HG02981 (cell line): ENCODE data around the gene STXBP5.
A peak's percentile ranks its signal among the peaks of the same experiment; 100 is the strongest.

Experiments
- ATAC-seq: cut with Tn5 transposase; IDR thresholded peaks from one replicate; pipeline ENCODE4 v1.9.1; 2021; ENCODE audit warnings: mild to moderate bottlenecking, moderate library complexity; ENCODE audit not compliant: unreplicated experiment

Gene STXBP5

GRCh38 chr6:147207837-147208754 lies 3.9 kb downstream of the STXBP5 start:
- no peak for ATAC-seq

DNA sequence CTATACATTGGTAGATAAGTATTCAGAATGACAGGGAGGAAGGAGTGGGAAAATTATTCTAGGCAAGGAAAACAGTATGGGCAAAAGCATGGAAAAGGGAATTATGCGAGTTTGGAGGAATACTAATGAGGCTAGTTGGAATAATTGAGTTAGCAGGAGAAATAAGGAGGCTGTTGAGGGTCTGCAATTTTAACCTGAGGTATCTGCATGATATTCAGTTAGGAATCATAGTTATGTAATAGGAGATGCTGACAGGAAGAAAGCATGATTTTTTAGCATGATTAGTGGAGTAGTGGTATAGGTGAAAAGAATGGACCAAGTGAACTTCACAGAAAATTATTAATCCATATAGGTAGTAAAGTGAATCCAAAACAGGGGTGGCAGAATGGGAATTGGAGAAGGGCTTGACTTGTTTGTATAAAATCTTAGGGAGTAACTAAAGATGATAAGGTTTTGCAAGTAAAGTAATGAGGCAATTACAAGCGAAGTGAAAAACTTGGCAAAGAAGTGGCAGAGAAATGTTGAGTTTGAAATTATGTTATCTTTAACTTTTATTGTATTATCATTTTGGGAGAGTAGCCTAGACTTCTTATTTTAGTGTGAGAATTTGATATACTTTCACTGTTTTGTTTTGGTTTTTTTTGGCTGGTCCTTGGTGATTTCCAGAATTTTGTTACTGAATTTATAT lies 5.7 kb downstream of the STXBP5 start:
- ATAC-seq: no peak

GRCh38 chr6:147211349-147211748 lies 7.1 kb downstream of the STXBP5 start:
- no peak for ATAC-seq

- ATAC-seq: no peak
These were observed 7.6 kb downstream of the STXBP5 start for GRCh38 chr6:147211831-147212230.

GRCh38 chr6:147212622-147213021 lies 8.4 kb downstream of the STXBP5 start:
- ATAC-seq: no peak

GRCh38 chr6:147213772-147214171 lies 9.6 kb downstream of the STXBP5 start:
- ATAC-seq: no peak

- no peak for ATAC-seq
These were observed 10.3 kb downstream of the STXBP5 start for GRCh38 chr6:147214248-147215227.

- no peak for ATAC-seq
These were observed 12.7 kb downstream of the STXBP5 start for GRCh38 chr6:147216915-147217314.

- no peak for ATAC-seq
These were observed 13.7 kb downstream of the STXBP5 start for GRCh38 chr6:147217840-147218404.

- no peak for ATAC-seq
These were observed 14.6 kb downstream of the STXBP5 start for GRCh38 chr6:147218797-147219196.

DNA sequence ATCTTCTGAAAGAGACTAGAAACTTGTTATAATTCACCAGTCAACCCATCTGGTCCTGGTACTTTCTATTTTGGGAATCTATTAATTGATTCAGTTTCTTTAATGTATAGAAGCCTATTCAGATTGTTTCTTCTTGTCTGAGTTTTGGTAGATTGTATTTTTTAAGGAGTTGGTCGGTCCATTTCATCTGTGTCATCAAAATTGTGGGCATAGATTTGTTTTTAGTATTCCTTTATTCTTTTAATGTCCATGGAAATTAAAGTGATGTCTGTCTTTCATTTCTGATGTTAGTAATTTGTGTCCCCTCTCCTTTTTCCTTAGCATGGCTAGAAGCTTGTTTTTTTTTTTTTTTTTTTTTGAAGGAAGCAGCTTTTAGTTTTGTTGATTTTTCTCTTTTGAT lies 15.2 kb downstream of the STXBP5 start:
- ATAC-seq: no peak

- ATAC-seq: no peak
These were observed 16.1 kb downstream of the STXBP5 start for GRCh38 chr6:147220345-147220744.

GRCh38 chr6:147221739-147222138 lies 17.5 kb downstream of the STXBP5 start:
- no peak for ATAC-seq

DNA sequence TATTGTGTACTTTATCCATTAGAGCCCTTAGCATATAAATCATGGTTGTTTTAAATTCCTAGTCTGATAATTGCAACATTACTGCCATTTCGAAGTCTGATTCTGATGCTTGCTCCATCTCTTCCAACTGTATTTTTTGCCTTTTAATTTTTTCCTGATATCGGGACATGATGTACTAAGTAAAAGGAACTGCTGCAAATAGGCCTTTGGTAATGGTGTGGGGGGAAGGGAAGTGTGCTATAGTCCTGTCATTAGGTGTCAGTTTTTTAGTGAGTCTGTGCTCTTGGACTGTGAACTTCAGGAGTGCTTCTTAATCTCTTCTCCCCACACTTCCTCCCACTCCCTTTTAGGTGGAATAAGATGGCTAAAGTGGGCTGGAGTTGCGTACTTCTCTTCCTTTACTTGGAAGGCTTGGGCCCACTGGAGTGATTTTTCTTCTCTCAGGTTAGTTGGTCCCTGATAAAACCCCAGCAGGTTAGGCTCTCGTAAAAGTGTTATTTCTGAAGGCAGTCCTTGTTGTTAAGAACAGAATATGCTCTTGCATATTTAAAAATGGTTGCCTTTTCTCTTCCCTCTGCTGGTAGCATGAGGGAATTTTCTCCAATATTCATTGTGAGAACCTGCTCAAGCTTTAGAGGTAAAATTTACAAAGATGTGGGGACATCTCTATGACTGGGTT lies 18.1 kb downstream of the STXBP5 start:
- peak; percentile 55 for ATAC-seq

DNA sequence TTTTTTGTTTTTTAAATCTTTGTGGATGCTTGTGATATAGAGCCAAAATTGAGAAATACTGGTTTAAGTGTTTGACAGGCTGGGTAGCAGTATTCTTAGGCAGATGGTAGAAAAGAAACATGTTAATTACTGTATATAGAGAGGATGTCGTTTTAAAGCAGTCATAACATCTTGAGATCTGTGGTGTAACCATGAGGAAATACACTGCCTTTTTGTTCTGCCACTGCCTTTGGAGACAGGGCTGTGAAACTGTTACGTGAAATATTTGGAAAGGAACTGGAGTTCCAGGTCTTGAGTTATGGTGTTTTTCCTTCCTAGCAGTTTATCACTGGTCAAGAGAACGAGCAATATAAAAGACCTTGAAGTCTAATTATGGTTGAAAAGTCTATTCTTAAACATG lies 19.5 kb downstream of the STXBP5 start:
- ATAC-seq: no peak

DNA sequence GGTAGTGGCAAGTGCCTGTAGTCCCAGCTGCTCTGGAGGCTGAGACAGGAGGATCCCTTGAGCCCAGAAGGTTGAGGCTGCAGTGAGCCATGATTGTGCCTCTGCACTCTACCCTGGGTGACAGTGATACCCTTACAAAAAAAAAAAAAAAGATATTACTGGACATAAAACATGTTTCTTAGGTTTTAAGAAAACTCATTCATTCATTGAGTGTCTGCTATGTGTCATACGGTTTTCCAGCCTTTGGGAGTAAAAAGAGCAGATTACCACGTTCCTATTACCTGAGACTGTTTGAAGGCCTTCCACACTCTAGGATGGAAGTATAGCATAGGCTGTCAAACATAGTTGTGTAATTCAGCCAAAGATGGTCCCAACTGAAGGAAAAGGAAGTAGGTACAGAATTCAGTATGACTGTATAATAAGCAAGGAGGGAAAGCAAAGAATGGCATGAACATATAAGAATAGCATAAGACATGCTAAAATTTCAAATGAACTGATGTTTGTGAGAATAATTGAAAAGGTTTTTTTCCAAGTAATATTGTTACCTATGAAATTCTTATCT lies 22.0 kb downstream of the STXBP5 start:
- ATAC-seq: no peak

DNA sequence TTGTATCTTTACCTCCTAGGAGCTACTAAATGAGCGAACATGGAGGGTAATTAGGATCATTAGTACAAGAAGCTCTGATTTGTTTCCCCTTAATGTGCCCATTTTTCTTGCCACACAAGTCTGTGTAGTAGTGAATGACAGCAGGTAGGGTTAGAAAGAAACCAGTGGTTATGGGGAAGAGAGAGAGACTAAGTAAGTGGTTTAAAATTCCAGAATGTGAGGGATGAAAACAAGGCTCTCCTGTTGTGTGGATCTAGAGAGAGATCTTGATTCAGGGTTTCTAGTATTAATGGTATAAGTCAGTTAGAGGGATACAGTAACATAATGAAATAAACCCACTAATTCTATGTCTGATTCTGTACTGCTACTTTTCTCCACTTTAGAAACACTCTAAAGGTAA lies 22.7 kb downstream of the STXBP5 start:
- no peak for ATAC-seq

GRCh38 chr6:147227770-147228320 lies 23.6 kb downstream of the STXBP5 start:
- ATAC-seq: no peak

DNA sequence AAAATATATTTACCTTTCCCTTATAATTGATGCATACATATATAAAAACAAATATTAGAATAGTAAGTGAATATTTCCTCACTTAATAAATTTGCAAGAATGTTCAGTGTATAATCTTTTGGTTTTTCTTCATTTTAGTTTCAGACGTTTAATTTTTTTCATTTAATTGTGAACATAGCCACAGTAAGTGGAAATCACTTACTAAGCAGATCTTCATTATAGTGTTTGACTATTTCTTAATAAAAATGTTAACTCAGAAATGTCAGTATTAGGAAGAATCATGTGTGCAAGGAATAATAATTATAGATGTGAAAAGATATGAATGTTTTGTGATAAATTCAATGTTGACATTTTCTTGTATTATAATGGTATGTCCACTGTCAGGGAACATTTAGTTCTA lies 27.4 kb downstream of the STXBP5 start:
- no peak for ATAC-seq

- ATAC-seq: no peak
These were observed 30.5 kb downstream of the STXBP5 start for GRCh38 chr6:147234685-147235084.
